ENCODE measurements around the gene TSGA10IP. TPM values are rescaled to one million over a fixed set of nuclear protein-coding genes. Genes with fewer than 3 reads are reported as not detected.

The TSGA10IP gene
- not detected for total RNA-seq

GRCh38 chr11:65945430-65945911 is at the start of gene TSGA10IP:
Gene TSGA10IP, plus strand, starts transcription at chr11:65945480. Its CDS starts 196 bp downstream, at chr11:65945676.

GRCh38 chr11:65900125-65900898 is 45.0 kb upstream of the TSGA10IP start, which contains the start of gene FOSL1:
Gene FOSL1, minus strand, starts transcription at chr11:65900388. Its CDS starts 49 bp downstream, at chr11:65900339.

GRCh38 chr11:65918211-65919140 is 26.8 kb upstream of the TSGA10IP start, which contains the start of gene C11orf68:
Gene C11orf68, minus strand, starts transcription at chr11:65919062. Its CDS starts 31 bp downstream, at chr11:65919031.

GRCh38 chr11:65919141-65919572 is 26.1 kb upstream of the TSGA10IP start, which contains the start of gene DRAP1:
Gene DRAP1, plus strand, starts transcription at chr11:65919426. Its CDS starts 76 bp downstream, at chr11:65919502.

GRCh38 chr11:65961267-65962140 is 16.2 kb downstream of the TSGA10IP start, which contains the start of gene SART1:
Gene SART1, plus strand, starts transcription at chr11:65961734. Its CDS starts 47 bp downstream, at chr11:65961781.

GRCh38 chr11:66001942-66002647 is 56.8 kb downstream of the TSGA10IP start, which contains the start of the genes BANF1 and EIF1AD:
Gene BANF1, plus strand, starts transcription at chr11:66002503. Its CDS starts 748 bp downstream, at chr11:66003251.
Gene EIF1AD, minus strand, starts transcription at chr11:66002157. Its CDS starts 1,768 bp downstream, at chr11:66000389.

Other genes with a start within 250 kb of the TSGA10IP start
- 46.0 TPM for gene KAT5, start 233.2 kb upstream of the TSGA10IP start, total RNA-seq
- 17.2 TPM for gene RNASEH2C, start 224.7 kb upstream of the TSGA10IP start, total RNA-seq
- 8.8 TPM for gene AP5B1, start 164.5 kb upstream of the TSGA10IP start, total RNA-seq
- gene OVOL1, start 158.4 kb upstream of the TSGA10IP start, total RNA-seq, result not detected
- gene SNX32, start 111.5 kb upstream of the TSGA10IP start, total RNA-seq, result 20.7 TPM
- gene CFL1, start 87.3 kb upstream of the TSGA10IP start, total RNA-seq, result 647 TPM
- 70.4 TPM for gene MUS81, start 85.0 kb upstream of the TSGA10IP start, total RNA-seq
- 18.8 TPM for gene EFEMP2, start 72.7 kb upstream of the TSGA10IP start, total RNA-seq
- not detected for gene CTSW, start 65.6 kb upstream of the TSGA10IP start, total RNA-seq
- 121 TPM for gene FIBP, start 57.0 kb upstream of the TSGA10IP start, total RNA-seq
- gene CCDC85B, start 54.8 kb upstream of the TSGA10IP start, total RNA-seq, result 9.1 TPM
- gene FOSL1, start 45.1 kb upstream of the TSGA10IP start, total RNA-seq, result not detected
- gene C11orf68, start 26.4 kb upstream of the TSGA10IP start, total RNA-seq, result 11.6 TPM
- 61.7 TPM for gene DRAP1, start 26.1 kb upstream of the TSGA10IP start, total RNA-seq
- gene SART1, start 16.3 kb downstream of the TSGA10IP start, total RNA-seq, result 41.9 TPM
- 33.5 TPM for gene EIF1AD, start 56.7 kb downstream of the TSGA10IP start, total RNA-seq
- 16.9 TPM for gene BANF1, start 57.0 kb downstream of the TSGA10IP start, total RNA-seq
- gene CST6, start 66.5 kb downstream of the TSGA10IP start, total RNA-seq, result not detected
- not detected for gene CATSPER1, start 81.0 kb downstream of the TSGA10IP start, total RNA-seq
- gene GAL3ST3, start 103.7 kb downstream of the TSGA10IP start, total RNA-seq, result 17.2 TPM
- 125 TPM for gene SF3B2, start 106.9 kb downstream of the TSGA10IP start, total RNA-seq
- gene PACS1, start 124.8 kb downstream of the TSGA10IP start, total RNA-seq, result 101 TPM

Data from parietal lobe (tissue), 1 donor.